ENCODE measurements around the gene GOLGA1.

DNA sequence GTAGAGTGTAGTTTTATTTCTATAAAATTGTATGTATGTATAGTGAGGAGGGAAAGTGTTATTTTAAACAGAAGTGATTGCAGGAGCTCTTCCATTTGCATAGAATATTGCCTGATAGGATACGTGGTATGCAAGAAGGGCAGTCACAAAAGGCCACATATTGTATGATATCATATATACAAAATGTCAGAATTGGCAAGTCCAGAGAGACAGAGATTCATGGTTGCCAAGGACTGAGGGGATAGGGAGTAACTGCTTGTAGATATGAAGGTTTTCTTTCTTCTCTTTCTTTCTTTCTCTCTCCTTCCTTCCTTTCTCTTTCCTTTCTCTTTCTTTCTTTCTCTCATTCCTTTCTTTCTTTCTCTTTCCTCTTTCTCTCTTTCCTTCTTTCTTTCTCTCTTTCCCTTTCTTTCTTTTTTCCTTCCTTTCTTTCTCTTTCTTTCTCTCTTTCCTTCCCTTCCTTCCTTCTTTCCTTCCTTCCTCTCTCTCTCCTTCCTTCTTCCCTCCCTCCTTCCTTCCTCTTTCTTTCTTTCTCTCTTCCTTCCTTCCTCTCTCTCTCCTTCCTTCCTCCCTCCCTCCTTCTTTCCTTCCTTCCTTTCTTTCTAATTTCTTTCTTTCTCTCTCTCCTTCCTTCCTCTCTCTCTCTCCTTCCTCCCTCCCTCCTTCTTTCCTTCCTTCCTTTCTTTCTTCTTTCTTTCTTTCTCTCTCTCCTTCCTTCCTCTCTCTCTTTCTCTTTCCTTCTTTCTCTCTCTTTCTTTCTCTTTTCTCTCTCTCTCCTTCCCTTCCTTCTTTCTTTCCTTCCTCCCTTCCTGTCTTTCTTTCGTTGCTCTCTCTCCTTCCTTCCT lies 112.2 kb downstream of the GOLGA1 start:
- TF ChIP-seq, protein P1, sequence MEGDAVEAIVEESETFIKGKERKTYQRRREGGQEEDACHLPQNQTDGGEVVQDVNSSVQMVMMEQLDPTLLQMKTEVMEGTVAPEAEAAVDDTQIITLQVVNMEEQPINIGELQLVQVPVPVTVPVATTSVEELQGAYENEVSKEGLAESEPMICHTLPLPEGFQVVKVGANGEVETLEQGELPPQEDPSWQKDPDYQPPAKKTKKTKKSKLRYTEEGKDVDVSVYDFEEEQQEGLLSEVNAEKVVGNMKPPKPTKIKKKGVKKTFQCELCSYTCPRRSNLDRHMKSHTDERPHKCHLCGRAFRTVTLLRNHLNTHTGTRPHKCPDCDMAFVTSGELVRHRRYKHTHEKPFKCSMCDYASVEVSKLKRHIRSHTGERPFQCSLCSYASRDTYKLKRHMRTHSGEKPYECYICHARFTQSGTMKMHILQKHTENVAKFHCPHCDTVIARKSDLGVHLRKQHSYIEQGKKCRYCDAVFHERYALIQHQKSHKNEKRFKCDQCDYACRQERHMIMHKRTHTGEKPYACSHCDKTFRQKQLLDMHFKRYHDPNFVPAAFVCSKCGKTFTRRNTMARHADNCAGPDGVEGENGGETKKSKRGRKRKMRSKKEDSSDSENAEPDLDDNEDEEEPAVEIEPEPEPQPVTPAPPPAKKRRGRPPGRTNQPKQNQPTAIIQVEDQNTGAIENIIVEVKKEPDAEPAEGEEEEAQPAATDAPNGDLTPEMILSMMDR (optimal IDR thresholded peaks at IDR 0.05 in 1 of 3, IDR thresholded peaks at IDR 0.05 in 1 of 3, conservative IDR thresholded peaks at IDR 0.05 in 1 of 3; ENCODE audit: extremely low read depth in 1 of 3, insufficient read depth in 2 of 3, low read length in 3 of 3), result no peak
- TF ChIP-seq EZH2 (IDR thresholded peaks at IDR 0.05; ENCODE audit: low read length), result no peak
